Stimulated activated CD4-positive, alpha-beta T cell treated with anti-CD3 and anti-CD28 coated beads, Interleukin-1b, Interleukin-23, amount 100 ng/mL, for 24 hours (primary cell): ENCODE results near the gene PLEKHG7.
"Not testable (repeated sequence)": the region's sequence is repeated elsewhere in the genome, so short reads cannot be mapped to it uniquely, and the experiment has no call there.

ENCODE experiments used
- DNase-seq, 4 experiments: peaks; one replicate each; pipeline ENCODE4 v3.0.0-alpha.2; 2020; ENCODE audit warnings: low read depth in 4 of 4, low spot score in 1 of 4

The PLEKHG7 gene, protein sequence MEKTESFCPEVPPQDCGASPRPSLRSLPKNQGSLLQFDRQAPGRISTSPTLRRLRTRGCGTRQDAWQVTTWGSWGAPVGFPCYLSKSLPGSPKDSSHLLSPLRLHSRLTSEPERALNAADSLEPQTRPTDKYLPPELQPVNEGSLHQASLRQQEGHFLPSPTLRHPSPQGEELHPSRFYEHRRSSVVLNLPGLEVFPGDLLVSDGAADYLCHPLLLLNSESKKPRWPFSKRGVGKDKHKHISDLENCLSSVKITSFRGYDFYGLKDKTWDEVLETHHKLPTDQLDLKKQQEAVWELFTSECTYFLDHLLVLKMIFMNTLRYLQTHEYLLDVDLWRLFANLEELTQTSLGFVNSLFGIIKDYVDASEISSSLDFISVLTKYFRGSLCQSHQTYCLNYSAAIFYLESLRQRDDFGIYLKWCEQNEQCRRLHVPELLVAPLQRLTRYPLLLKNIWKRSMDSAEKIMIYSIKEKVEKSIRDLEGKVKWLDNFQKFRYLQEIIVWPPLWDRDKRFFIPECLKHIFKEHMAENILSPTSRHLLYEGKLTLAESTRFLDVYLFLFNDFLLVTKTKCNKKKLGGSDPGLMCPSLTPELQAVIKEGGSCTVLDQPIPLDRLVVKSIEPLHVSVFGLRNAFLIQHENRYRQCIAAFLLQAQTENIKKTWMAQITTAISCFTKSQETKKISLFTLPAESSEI

DNA sequence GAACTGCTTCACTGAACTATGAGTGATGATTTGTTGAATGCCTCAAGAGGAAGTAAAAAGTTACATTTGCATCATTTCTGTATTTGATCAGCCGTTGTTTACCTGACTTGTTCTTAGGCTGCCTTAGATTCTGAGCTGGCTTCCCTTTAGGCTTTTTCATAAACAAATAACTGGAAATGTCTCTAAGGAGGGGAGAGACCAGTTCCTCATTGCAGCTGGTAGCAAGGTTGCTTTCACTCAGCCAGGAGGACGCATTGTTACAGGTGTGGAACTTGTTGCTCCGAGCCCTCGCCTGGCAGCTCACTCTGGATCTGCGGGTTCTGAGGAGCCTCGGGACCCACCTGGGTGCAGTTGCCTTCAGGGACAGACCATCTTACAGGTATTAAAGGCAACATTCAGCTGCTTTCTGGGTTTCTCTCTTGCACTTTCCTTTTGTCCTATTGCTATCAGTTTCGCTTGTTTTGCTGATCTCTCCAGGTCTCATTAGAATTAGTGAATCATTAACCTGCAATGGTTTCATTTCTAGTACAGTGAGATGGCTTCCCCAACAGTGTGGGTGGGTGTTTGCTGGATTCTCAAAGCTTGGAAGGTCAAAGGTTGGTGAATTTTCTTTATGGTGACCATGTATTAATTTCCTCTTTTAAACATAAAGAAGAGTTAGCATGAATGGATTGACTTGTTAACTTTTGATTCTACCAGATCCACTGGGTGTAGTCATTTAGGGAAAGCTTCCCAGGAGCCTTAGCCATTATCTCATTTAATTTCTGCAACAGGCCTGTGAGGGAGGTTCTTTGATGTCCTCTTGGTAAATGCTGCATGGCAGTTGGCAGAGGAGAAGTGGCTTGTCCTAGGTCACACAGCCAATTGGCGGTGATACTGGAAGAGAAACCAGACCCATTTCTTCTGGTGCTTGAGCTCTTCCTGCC lies at the start of gene PLEKHG7:
Gene PLEKHG7, plus strand, starts transcription at position 236 of the 926 bp plus-strand sequence. CDS start 3,643 bp downstream, outside the sequence.
- DNase-seq, result no peak

DNA sequence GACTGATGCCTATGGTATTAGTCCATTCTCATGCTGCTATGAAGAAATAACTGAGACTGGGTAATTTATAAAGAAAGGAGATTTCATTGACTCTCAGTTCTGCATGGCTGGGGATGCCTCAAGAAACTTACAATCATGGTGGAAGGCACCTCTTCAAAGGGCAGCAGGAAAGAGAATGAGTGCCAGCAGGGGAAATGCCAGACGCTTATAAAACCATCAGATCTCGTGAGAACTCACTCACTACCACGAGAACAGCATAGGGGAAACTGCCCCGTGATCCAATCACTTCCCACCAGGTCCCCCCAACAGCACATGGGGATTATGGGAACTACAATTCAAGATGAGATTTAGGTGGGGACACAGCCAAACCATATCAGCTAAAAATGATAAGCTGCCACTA lies 48.5 kb upstream of the PLEKHG7 start:
- not testable (repeated sequence) for DNase-seq

DNA sequence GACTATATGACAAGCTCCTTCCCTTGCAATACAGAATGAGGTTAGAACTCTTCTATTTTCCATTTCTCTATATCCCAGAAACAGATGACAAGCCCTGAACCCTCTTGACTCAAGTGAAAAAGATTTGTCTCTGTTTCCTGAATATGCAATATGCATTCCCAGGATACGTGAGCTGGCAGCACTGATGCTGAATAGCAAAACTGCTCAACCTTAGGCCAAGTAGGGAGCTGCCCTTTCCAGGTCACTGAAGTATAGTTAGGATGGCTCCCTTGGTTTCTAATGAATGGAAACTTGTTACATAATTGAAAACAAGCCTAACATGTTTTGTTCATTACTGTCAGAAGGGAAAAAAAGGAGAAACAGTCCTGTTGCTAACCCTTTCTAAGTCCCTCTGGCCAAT lies 47.9 kb upstream of the PLEKHG7 start:
- DNase-seq, result no peak

DNA sequence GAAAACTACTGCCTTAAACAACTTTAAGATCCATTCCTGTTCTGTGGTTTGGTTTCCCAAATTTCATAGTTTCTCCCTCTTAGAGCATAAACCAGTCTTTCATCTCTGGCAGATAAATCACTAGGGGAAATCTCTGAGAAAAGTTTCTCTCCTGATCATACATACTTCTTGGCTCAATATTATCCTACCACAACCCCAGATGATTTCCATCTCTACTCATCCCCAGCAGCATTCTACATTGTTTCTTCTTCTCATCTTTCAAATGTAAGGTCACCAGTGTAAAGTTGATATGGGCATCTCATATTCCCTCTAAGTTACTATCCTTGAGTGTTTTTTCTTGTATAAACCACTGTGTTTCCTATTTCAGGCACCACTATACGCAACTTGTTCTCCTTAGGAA lies 45.9 kb upstream of the PLEKHG7 start:
- no peak for DNase-seq

DNA sequence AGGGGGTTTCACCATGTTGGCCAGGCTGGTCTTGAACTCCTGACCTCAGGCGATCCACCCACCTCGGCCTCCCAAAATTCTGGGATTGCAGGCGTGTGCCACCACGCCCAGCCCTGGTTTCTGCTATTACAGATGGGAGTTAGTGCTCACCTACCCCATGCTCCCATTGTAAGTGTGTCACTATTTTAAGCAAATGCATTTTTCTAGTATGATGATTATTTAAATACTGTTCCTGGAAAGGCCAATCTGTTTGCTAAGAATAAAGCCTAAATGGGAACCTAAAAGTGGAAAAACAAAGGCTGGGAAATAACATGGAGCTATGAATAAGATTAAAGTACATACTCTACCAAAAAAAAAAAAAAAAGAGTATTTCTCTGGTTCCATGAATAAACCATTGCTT lies 45.0 kb upstream of the PLEKHG7 start:
- no peak for DNase-seq

DNA sequence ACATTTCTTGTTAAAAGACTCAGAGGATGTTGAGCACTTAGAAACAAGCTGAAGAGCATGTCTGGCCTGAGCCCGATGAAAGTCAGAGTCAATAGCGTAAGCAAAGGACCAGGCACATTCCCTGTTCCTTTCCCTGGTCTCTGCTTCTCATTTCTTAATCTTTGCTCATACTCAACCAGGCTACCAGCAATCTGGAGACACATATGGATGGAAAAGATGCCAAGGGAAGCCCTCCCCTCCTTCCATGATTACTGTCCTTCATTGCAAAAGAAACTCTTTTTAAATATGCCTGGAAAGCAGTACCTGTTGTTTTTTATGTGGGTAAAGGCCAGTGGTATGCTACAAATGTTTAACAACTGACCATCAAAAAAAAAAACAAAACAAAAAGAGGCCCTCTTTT lies 44.2 kb upstream of the PLEKHG7 start:
- DNase-seq, result no peak

DNA sequence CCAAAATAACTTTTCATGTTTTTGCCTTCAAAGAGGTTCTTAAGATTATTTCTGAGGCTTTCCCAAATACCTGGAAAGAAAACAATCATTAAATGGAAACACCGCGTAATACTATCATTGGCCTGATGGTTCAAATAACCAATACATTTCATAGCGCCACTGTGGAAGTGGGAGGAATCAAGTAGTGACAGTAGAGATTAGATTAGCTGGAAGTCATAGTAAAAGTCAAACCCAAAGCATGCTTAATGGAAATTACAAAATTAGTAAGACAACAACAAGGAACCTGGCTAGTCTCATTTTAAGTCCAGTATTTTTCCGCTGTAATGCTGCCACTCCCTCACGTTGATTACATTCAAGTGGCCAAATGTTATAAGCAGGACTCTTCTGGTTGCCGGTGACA lies 41.5 kb upstream of the PLEKHG7 start:
- DNase-seq, result no peak

DNA sequence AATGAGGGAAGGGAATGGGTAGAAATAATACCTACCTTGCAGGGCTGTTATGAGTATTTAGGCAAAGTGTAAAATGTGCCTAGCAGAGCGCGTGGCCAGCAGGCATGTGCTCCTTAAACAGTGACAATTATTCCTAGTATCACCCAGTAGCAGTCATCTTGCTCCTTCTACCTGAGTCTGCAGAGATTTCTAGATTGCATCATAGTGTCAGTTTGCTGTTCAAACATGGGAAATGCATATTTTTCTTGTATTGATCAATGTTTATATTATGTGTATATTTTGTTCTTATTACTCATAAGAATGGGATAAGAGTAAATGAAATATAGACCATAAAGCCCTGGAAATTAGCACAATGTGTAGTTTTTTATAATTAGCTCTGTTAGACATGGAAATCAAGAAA lies 37.3 kb upstream of the PLEKHG7 start:
- DNase-seq, result no peak

DNA sequence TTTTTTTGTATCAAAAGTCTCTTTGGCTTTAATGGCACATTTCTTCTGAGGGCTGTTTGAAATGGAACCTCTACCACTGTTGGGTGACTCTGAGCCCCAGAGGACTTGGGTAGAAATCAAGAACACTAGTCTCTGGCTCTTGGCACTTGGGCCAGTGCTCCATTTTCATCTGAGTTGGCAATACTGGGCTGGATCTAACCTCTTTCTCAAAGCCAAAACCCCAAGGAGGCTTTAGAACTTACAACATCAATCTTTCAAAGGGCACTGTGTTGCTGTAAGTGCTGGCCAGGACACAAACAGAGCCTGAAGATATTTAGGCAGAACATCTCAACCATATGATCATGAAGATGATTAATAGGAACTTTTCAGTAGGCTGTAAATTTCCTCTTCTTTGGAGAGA lies 34.0 kb upstream of the PLEKHG7 start:
- no peak for DNase-seq

DNA sequence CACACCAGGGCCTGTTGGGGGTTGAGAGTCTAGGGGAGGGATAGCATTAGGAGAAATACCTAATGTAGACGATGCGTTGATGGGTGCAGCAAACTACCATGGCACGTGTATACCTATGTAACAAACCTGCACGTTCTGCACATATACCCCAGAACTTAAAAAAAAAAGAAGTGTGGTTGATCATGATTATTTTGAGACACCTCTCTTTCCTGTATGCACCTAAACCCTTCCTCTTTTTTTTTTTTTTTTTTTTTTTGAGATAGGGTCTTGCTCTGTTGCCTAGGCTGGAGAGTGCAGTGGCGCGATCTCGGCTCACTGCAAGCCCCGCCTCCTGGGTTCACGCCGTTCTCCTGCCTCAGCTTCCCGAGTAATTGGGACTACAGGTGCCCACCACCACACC lies 31.3 kb upstream of the PLEKHG7 start:
- not testable (repeated sequence) for DNase-seq

DNA sequence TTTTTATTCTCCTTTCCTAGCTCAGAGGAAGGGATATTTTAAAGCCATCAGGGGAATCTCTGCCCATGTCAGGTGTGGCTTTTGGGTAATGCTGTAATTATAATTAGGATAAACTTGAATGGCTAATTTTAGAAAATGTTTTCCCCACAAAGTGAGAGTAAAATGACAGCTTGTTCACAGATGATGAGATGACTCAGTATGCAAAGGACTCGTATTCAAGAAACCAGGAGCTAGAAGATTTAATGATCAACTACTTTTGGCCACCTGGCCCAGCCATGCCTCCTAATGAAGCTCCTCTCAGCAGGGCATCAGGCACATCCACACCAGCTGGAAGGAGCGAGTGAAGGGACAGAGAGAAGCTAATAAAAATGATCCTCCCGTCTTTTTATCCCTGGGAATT lies 29.0 kb upstream of the PLEKHG7 start:
- no peak for DNase-seq

DNA sequence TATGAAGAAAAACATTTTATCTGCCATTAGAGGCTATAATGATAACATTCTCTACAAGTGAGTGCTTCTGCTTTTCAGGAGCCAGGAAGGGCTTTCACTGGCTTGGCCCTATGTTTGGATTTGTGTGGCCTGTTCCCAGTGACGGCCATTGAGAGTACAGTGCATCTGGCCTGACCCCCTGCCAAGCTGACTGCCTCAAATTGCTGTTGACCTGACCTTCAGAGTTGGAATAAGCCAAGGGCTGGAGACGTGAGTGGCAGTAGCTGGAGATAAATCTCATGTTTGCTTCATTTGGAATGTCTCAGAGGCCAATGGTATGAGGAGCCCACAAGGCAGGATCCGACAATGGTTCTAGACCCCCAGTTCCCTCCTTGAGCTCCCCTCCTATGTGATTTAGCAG lies 28.3 kb upstream of the PLEKHG7 start:
- no peak for DNase-seq

DNA sequence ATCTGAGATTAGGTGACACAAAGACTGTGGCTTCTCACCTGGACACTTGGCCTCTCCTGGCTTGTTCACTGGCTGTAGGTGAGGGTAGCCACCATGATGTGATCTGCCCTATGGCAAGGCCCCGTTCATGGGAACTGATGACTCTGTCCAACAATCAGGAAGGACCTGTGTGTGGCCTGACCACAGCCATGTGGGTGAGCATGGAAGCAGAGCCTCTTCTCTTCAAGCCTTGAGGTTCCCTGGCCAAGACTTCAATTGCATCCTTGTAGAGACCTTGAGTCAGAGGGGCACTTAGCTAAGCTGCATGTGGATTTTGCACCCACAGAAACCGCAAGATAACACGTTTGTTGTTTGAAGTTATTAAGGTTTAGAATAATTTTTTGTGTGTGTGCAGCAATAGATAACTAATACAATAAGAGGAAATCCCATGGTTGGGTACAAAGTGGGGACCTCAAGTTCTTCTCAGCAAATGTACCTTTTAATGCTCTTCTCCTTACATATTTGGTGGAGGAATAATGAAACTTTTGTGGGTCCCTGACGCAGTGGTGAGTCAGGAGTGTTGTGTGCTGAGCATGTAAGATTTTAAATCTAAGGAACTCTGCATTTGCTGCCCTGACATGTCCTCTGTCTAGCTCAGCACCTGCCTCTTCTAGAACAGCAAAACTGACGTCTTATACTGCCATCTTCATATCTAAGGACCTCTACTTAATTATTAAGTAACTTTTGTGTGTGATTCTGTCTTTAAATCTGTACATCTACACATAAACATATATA lies 27.5 kb upstream of the PLEKHG7 start:
- no peak for DNase-seq

DNA sequence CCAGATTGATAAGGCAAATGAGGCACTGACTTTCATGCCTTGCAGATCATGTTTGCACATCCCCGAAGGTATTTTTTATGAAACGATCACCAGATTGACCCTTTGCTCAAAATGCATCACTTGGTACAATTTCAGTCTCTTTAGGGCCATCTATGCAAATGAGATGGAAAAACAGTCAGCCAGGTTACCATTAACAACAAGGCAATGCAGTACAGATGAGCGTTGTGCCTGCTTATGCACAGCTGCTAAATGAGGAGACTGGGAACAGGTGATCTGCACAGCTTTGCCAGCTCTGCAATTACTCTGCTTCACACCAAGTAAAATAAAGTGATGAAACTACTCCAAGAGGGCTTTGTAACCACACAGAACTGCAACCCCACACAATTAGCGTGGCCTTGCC lies 26.1 kb upstream of the PLEKHG7 start:
- DNase-seq, result no peak

DNA sequence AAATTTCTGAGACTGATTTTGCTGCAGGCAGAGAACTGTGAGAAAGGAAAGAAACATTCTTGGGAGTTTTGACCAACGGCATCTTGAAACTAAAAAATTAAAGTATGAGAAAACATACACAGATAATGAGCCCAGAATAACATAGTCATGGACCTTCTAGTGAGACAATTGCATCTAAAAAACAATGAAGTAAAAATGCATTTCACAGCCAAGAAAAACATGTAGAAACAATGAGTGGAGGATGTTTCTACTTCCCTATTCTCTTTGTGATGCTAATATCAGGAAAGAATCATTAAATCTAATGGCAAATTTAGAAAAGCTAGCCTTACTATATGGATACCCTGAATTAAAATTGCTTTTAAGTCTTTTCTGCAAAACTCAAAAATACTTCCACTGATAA lies 12.2 kb upstream of the PLEKHG7 start:
- DNase-seq, result no peak

DNA sequence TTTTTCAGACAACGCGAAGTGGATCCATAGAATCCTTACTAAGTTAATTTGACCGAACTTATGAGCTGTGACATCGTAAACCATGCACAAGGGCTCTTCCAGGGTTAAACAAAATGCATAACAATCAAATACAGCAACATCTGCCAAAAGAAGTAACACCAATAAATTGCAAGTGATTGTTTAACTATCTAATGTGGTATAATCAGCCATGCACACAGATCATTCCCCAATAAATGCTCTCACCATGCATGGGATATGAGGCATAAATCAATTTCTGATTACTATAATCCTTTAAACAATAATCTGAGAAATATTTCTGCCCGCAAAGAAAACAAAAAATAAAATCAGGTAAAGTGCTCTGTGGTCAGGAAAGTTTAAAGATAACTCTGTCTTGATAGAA lies 7.7 kb upstream of the PLEKHG7 start:
- no peak for DNase-seq

DNA sequence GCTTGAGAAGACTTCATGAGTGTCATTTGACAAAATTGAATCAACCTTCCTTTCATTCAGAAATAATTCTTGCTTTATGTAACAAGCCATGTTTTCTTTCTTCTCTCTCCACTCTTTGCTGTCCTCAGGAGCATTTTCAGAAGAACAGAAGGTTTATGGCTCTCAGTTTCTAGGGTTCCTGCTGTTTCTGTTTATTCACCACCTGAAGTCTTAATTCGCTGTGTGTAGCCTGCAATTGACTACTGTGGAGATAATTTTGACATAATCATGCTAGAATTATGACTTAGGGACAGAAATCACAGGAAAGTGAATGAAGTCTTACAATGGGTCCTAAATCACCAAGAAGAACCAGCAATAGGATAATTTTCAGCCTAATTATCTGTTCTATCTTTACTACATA lies 7.2 kb upstream of the PLEKHG7 start:
- DNase-seq, result no peak

DNA sequence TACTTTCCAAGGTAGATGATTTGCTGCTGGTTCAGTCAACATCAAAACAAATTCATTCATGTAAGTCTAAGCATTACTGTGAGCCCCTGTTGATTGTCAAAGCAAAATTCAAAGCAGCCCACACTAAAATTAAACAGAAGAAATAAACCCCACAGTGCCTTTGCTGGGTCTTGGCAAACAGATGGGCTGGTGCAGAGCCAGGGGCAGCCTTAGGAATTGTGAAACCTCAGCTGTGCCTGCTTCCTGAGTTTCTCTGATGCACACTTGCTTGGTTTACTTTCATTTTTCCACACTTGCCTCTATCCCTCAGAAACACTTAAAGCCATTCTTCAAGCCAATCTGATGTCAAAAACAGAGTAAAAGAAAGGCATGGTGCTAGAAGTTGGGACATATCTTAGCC lies 6.6 kb upstream of the PLEKHG7 start:
- DNase-seq, result no peak

DNA sequence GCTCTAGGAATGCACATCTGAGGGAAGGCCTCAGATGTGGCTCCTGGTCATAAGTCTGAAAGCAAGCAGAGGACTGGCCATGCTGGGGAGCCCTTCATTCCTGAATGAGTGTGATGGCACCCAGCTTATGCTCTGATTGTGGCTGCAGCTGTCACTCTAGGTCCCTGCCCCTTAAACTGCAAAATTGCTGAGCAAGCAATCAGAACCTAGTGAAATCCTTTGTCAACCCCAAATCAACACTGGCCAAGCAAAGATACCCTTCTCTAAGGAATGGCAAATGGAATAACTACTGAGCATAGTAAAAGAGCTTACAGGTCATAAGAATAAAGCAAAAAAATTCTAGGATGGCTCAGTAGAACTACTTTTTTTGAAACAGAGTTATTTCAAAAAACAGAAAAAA lies 4.3 kb upstream of the PLEKHG7 start:
- no peak for DNase-seq

DNA sequence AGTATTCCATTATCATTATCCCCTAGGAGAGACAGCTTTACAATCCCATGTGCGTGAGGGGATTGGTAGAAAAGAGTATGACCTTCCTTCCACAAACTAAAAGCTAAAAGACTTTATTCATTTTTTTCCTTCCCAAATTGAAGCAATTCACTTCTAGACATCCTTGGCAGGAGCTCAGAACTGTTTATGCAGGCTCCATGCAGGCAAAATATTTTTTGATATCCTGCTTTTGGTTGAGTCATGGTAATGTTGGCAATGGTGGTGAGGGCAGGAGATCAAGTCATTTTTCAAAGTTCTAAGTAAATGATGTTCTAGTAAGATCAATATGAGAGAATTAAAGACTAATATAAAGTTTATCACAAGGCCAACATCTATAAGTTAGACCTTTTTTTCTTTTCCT lies 1.3 kb upstream of the PLEKHG7 start:
- DNase-seq, result no peak

DNA sequence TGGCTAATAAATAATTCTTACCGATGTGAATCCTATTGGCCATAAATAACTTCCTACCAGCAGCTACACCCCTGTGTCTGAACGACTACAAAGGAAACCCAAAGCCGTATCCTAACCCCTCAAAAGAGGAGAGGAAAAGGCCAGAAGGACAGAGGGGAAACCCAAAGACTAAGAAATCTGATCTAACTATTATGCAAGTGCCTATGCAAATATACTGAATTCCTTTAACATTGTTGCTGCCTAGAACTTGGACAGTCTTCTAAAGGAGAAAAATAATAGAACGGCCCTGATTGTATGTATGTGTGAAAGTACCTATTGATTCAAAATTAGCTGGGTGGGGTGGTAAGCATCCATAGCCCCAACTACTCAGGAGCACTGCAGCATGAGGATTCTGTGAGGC lies 997 bp downstream of the PLEKHG7 start:
- no peak for DNase-seq
